PC-3 (cell line): ENCODE data around the gene FARS2. TPM values are rescaled to one million over a fixed set of nuclear protein-coding genes. Genes with fewer than 3 reads are reported as not detected.

Source experiments
- ATAC-seq: fragments of 200-7000 bp; cut with Tn5 transposase; 2 replicates; pipeline ENCODE4 v1.9.1; 2020; ENCODE audit warnings: mild to moderate bottlenecking, moderate library complexity
- BruUV-seq: library from RNA; stranded (reverse); fragments of 400-500 nt; replicated peaks from 2 replicates; lab custom pipeline; 2021; lab: Mats Ljungman, UMichigan
- CTCF ChIA-PET: fragments of 300-600 bp; sonication (Branson Sonifier 250); formaldehyde crosslinking; loops from one replicate; lab custom pipeline; 2022; ENCODE audit warnings: antibody characterized with exemption; lab: Charles Lee
- POLR2A ChIA-PET: fragments of 300-600 bp; sonication (Branson Sonifier 250); formaldehyde crosslinking; loops from one replicate; lab custom pipeline; 2022; ENCODE audit warnings: antibody characterized with exemption; ENCODE audit not compliant: unreplicated experiment; lab: Charles Lee
- DNase-seq: peaks from one replicate; pipeline ENCODE4 v3.0.0-alpha.2; 2015
- H2AFZ ChIP-seq: fragments of 300-600 bp; sonication (generic); 2 replicates; pipeline ENCODE4 v1.6.0; 2016; ENCODE audit warnings: antibody characterized with exemption, low read length
- H3F3A ChIP-seq: fragments of 300-600 bp; sonication (generic); one replicate; pipeline ENCODE4 v1.6.0; 2017; ENCODE audit warnings: antibody characterized with exemption, low read length, control low read depth, mild to moderate bottlenecking; ENCODE audit not compliant: unreplicated experiment
- H3K27ac ChIP-seq: fragments of 300-600 bp; sonication (generic); 2 replicates; pipeline ENCODE4 v1.5.1; 2016; ENCODE audit warnings: mild to moderate bottlenecking, low read length
- H3K27me3 ChIP-seq: fragments of 300-600 bp; sonication (generic); 2 replicates; pipeline ENCODE4 v1.6.1; 2016; ENCODE audit warnings: low read length, mixed read lengths
- H3K36me3 ChIP-seq: fragments of 300-600 bp; sonication (generic); 2 replicates; pipeline ENCODE4 v1.6.1; 2016; ENCODE audit warnings: low read depth, mixed run types, low read length, mixed read lengths
- H3K4me1 ChIP-seq: fragments of 300-600 bp; sonication (generic); 2 replicates; pipeline ENCODE4 v1.5.1; 2016; ENCODE audit warnings: low read length; ENCODE audit not compliant: insufficient read depth
- H3K4me2 ChIP-seq: fragments of 300-600 bp; sonication (generic); 2 replicates; pipeline ENCODE4 v1.6.0; 2016; ENCODE audit warnings: low read length
- H3K4me3 ChIP-seq: fragments of 300-600 bp; sonication (generic); 2 replicates; pipeline ENCODE4 v1.5.1; 2016; ENCODE audit warnings: mild to moderate bottlenecking, low read length, mixed read lengths
- H3K79me2 ChIP-seq: fragments of 300-600 bp; sonication (generic); 2 replicates; pipeline ENCODE4 v1.6.1; 2017; ENCODE audit warnings: low read length, mixed read lengths
- H3K9ac ChIP-seq: fragments of 300-600 bp; sonication (generic); 2 replicates; pipeline ENCODE4 v1.6.0; 2016; ENCODE audit warnings: mild to moderate bottlenecking, low read length
- H3K9me2 ChIP-seq: fragments of 300-600 bp; sonication (generic); replicated peaks from 2 replicates; pipeline ENCODE4 v1.6.1; 2016; ENCODE audit warnings: mixed run types, low read length, mixed read lengths
- H3K9me3 ChIP-seq: fragments of 300-600 bp; sonication (generic); 2 replicates; pipeline ENCODE4 v1.6.1; 2016; ENCODE audit warnings: low read length, mixed read lengths
- H4K20me1 ChIP-seq: fragments of 300-600 bp; sonication (generic); 2 replicates; pipeline ENCODE4 v1.6.1; 2016; ENCODE audit warnings: low read length, mixed read lengths
- CTCF ChIP-seq: fragments of 300-600 bp; sonication (generic); conservative IDR thresholded peaks from 2 replicates; pipeline ENCODE4 v1.5.1; 2017; ENCODE audit warnings: antibody characterized with exemption, low read depth, mild to moderate bottlenecking, low read length
- EZH2 ChIP-seq: fragments of 300-600 bp; sonication (generic); IDR thresholded peaks from one replicate; pipeline ENCODE4 v1.6.1; 2017; ENCODE audit warnings: antibody characterized with exemption, mild to moderate bottlenecking, low read length; ENCODE audit not compliant: unreplicated experiment
- EZH2phosphoT487 ChIP-seq: fragments of 300-600 bp; sonication (generic); IDR thresholded peaks from 2 replicates; pipeline ENCODE4 v1.6.1; 2018; ENCODE audit warnings: mild to moderate bottlenecking, antibody characterized with exemption, low read length, borderline replicate concordance
- intact Hi-C: fragments of 100-400 bp; cut with micrococcal nuclease; formaldehyde crosslinking; loops from 2 replicates; pipeline ENCODE4 v1.9.0; 2023
- total RNA-seq: library from RNA; depleted of rRNA; stranded (reverse); fragments of >200 nt; gene quantifications from 2 replicates; pipeline ENCODE4 v1.2.3, GENCODE V29; 2014

FARS2 gene
- total RNA-seq, 1 experiment from 2014 or later, result 23.0 TPM

GRCh38 chr6:5713519-5713918, 452.2 kb downstream of the FARS2 start:
- Histone ChIP-seq H3K79me2 (no peaks in the 10 kb centered on the region), H3K27ac (no peak overlapping the region), H3K9me3 (no peaks in the 10 kb centered on the region), H3F3A (no peaks in the 10 kb centered on the region), H4K20me1 (no peaks in the 10 kb centered on the region), H2AFZ (no peak overlapping the region), H3K27me3 (no peaks in the 10 kb centered on the region), H3K4me3 (no peak overlapping the region), H3K4me2 (no peak overlapping the region), H3K9ac (no peak overlapping the region), H3K9me2 (no peaks in the 10 kb centered on the region), H3K4me1 (no peaks in the 10 kb centered on the region), H3K36me3 (no peaks in the 10 kb centered on the region)
- ChIA-PET CTCF (no interaction called here), POLR2A (no interaction called here)
- no peak for ATAC-seq
- TF ChIP-seq EZH2 (no peak), EZH2phosphoT487 (no peak), CTCF (no peak)
- BruUV-seq, result no TSS peak
- intact Hi-C loops, result no loop called here
- DNase-seq, result no peak

GRCh38 chr6:5718231-5718947, 457.1 kb downstream of the FARS2 start:
- Histone ChIP-seq H3K9ac (no peak overlapping the region), H3K27ac (no peak overlapping the region), H3K36me3 (no peaks in the 10 kb centered on the region), H3K4me1 (no peaks in the 10 kb centered on the region), H4K20me1 (no peaks in the 10 kb centered on the region), H3K27me3 (no peaks in the 10 kb centered on the region), H3K9me3 (no peaks in the 10 kb centered on the region), H3K4me2 (no peak overlapping the region), H3K79me2 (no peaks in the 10 kb centered on the region), H3F3A (no peaks in the 10 kb centered on the region), H3K9me2 (no peaks in the 10 kb centered on the region), H2AFZ (no peak overlapping the region), H3K4me3 (no peak overlapping the region)
- intact Hi-C loops, result no loop called here
- no peak for ATAC-seq
- no peak for DNase-seq
- no TSS peak for BruUV-seq
- CTCF ChIA-PET, result no interaction called here
- POLR2A ChIA-PET, result no interaction called here
- TF ChIP-seq EZH2 (no peak), EZH2phosphoT487 (no peak), CTCF (no peak)
